Osteocyte (in vitro differentiated cells): ENCODE measurements around the gene MPDU1. TPM values are rescaled to one million over a fixed set of nuclear protein-coding genes. Genes with fewer than 3 reads are reported as not detected.

Experiments
- DNase-seq: peaks from one replicate; pipeline ENCODE4 v3.0.0; 2021; ENCODE audit warnings: mixed read lengths; ENCODE audit not compliant: unreplicated experiment; ENCODE audit errors: extremely low spot score
- H3K27ac Mint-ChIP-seq: one replicate; pipeline ENCODE4 v1.8.0; 2021; ENCODE audit warnings: mild to moderate bottlenecking, mixed read lengths; ENCODE audit not compliant: unreplicated experiment
- H3K27me3 Mint-ChIP-seq: one replicate; pipeline ENCODE4 v1.8.0; 2021; ENCODE audit warnings: mixed read lengths; ENCODE audit not compliant: unreplicated experiment
- H3K36me3 Mint-ChIP-seq: one replicate; pipeline ENCODE4 v1.8.0; 2021; ENCODE audit warnings: mixed read lengths; ENCODE audit not compliant: unreplicated experiment
- H3K4me1 Mint-ChIP-seq: one replicate; pipeline ENCODE4 v1.8.0; 2021; ENCODE audit warnings: mixed read lengths; ENCODE audit not compliant: unreplicated experiment
- H3K4me3 Mint-ChIP-seq: one replicate; pipeline ENCODE4 v1.8.0; 2021; ENCODE audit warnings: mild to moderate bottlenecking, moderate library complexity, mixed read lengths; ENCODE audit not compliant: unreplicated experiment
- H3K9me3 Mint-ChIP-seq: one replicate; pipeline ENCODE4 v1.8.0; 2021; ENCODE audit warnings: mixed read lengths; ENCODE audit not compliant: unreplicated experiment
- total RNA-seq: library from RNA; stranded (reverse); gene quantifications from 2 replicates; pipeline ENCODE4 v1.2.1, GENCODE V29; 2021
- TF ChIP-seq, protein P1 (sequence below): fragments of 200-600 bp; sonication (generic); IDR thresholded peaks from 2 replicates; pipeline ENCODE4 v1.5.0; 2021; ENCODE audit warnings: antibody characterized with exemption, mild to moderate bottlenecking, moderate library complexity

Gene MPDU1
- total RNA-seq, 1 donor from 2014 or later: 42.2 TPM

DNA sequence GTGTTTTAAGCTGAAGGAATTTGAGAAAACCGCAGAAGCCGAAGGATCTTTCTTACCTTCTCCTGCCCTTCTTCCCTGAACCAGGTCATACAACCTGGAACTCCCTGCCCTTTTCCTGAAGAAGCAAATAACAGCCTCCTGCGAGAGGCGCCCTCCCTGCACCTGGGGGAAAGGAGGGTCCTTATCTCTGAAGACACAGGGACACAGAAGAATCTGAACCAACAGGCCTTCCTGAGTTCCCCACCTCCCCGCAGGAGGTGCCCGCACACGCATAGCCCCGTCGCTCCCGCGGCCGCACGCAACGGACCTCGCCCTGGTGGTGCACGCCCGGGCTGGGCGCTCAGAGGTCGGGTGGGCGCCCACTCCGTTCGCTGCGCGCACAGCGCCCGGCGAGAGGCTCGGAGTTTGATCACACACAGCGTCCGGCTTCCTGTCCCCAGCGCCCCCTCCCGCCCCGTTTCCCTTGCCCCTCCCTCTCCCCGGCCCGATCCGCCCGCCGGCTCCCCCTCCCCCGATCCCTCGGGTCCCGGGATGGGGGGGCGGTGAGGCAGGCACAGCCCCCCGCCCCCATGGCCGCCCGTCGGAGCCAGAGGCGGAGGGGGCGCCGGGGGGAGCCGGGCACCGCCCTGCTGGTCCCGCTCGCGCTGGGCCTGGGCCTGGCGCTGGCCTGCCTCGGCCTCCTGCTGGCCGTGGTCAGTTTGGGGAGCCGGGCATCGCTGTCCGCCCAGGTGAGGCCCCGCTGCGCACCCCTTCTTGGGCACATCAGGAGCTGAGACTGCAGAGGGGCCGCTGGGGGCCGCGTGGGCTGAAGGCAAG, 34.9 kb upstream of the MPDU1 start, which contains the start of gene TNFSF12:
Gene TNFSF12, plus strand, starts transcription at position 474 of the 816 bp plus-strand sequence. Its CDS starts 96 bp downstream, at position 570.
- peak within 1 kb of the TSS; percentile 68 for H3K4me3 Mint-ChIP-seq
- TF ChIP-seq, protein P1, sequence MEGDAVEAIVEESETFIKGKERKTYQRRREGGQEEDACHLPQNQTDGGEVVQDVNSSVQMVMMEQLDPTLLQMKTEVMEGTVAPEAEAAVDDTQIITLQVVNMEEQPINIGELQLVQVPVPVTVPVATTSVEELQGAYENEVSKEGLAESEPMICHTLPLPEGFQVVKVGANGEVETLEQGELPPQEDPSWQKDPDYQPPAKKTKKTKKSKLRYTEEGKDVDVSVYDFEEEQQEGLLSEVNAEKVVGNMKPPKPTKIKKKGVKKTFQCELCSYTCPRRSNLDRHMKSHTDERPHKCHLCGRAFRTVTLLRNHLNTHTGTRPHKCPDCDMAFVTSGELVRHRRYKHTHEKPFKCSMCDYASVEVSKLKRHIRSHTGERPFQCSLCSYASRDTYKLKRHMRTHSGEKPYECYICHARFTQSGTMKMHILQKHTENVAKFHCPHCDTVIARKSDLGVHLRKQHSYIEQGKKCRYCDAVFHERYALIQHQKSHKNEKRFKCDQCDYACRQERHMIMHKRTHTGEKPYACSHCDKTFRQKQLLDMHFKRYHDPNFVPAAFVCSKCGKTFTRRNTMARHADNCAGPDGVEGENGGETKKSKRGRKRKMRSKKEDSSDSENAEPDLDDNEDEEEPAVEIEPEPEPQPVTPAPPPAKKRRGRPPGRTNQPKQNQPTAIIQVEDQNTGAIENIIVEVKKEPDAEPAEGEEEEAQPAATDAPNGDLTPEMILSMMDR: peak; percentile 27
- peaks cover 2% of the 10 kb centered on the region for H3K27me3 Mint-ChIP-seq
- H3K36me3 Mint-ChIP-seq: no peaks in the 10 kb centered on the region
- H3K4me1 Mint-ChIP-seq: peaks cover 14% of the 10 kb centered on the region
- no peaks in the 10 kb centered on the region for H3K9me3 Mint-ChIP-seq
- no peak for DNase-seq
- peak within 1 kb of the TSS; percentile 42 for H3K27ac Mint-ChIP-seq

DNA sequence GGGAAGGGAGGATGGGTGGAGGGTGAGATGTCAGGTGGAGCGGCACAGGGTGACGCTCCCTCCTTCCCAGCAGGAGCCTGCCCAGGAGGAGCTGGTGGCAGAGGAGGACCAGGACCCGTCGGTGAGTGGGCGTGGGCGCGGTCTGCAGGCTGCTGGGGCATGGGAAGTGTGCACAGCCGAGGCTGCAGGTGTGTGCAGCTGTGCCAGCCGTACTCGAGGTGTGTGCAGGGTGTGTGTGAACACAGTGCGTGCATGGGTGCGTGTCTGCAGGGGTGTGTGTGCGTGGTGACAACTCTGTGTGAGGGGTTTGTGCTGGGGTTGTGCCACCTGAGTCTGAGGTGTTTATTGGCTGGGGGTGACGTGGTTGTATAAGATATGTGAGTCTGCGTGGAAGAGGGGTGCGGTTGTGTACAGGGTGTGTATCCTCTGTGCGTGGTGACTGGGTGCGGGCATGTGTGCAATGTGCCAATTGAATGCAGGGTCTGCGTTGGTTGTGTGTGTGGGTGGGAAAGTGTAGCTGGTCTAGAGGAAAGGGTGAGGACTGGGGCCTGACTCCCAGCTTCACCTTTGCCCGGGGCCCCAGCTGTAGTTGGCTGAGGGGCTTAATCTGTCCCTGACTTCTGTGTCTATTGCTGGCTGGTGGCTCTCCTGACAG, 34.1 kb upstream of the MPDU1 start:
- H3K4me3 Mint-ChIP-seq: peak overlapping the region; percentile 66
- H3K27me3 Mint-ChIP-seq: no peaks in the 10 kb centered on the region
- DNase-seq: no peak
- peaks cover 14% of the 10 kb centered on the region for H3K4me1 Mint-ChIP-seq
- no peaks in the 10 kb centered on the region for H3K9me3 Mint-ChIP-seq
- TF ChIP-seq, protein P1: no peak
- no peaks in the 10 kb centered on the region for H3K36me3 Mint-ChIP-seq
- peak overlapping the region; percentile 42 for H3K27ac Mint-ChIP-seq

DNA sequence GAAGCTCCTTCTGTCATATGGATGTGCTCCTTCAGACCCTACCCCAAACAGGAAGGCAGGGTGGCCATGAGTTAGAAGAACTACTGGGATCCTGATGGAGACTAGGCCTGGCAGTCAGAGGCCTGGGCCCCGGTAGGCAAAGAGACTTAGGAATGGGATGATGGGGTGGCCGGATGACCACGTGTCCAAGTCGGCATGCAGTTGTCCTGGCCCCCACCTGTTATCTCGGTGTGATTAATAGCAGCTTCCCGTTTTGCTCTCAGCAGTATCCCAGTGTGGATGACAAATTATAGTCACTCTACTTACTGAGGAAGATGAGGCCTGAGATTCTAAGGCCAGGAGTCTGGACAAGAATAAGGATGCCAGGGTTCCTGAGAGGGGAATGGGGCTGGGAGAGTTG, 33.3 kb upstream of the MPDU1 start:
- no peak for DNase-seq
- Mint-ChIP-seq H3K9me3 (no peaks in the 10 kb centered on the region), H3K4me1 (peaks cover 14% of the 10 kb centered on the region), H3K27ac (peak overlapping the region; percentile 42), H3K36me3 (no peaks in the 10 kb centered on the region), H3K27me3 (no peaks in the 10 kb centered on the region), H3K4me3 (no peak overlapping the region)
- TF ChIP-seq, protein P1: no peak

DNA sequence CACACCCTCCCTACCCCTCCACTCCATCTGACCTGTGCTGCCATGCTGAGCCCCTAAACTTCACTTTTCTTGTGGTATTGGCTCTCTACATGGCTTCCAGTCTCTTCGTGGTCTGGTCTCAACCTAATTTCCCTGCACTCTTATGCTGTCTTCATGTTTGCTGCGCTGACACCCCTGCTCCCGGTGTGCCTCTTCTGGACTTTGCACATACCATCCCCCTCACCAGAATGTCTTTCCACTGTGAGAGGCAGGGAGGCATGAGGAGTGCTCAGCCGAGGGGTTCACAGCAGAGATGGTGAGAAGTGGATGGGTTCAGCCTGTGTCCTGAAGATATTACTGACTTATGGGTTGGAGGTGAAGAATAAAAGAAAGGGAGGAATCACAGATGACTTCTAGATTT, 32.3 kb upstream of the MPDU1 start:
- Mint-ChIP-seq H3K27me3 (no peaks in the 10 kb centered on the region), H3K4me1 (peaks cover 14% of the 10 kb centered on the region), H3K27ac (no peak overlapping the region), H3K36me3 (no peaks in the 10 kb centered on the region), H3K4me3 (no peak overlapping the region), H3K9me3 (no peaks in the 10 kb centered on the region)
- no peak for DNase-seq
- TF ChIP-seq, protein P1: no peak

DNA sequence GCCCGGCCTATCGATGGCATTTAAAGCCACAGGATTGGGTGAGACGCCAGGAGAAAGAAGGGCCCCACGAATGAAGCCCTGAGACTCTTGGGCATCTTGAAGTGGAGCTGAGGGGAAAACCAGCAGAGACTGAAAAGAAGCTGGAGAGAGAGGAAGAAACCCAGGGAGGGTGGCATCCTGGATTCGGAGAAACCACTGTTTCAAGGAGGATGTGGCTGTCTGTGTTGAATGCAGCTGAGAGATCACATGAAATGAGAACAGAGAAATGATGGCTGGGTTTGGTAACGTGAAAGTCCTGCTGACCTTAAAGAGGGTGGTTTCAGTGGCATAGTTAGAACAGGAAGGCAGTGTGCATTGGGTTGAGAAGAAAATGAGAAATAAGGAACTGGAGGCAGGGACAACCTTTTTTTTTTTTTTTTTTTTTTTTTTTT, 31.0 kb upstream of the MPDU1 start:
- H3K4me1 Mint-ChIP-seq: peaks cover 14% of the 10 kb centered on the region
- H3K4me3 Mint-ChIP-seq: no peak overlapping the region
- no peak overlapping the region for H3K27ac Mint-ChIP-seq
- no peaks in the 10 kb centered on the region for H3K27me3 Mint-ChIP-seq
- H3K36me3 Mint-ChIP-seq: no peaks in the 10 kb centered on the region
- no peak for DNase-seq
- TF ChIP-seq, protein P1: no peak
- H3K9me3 Mint-ChIP-seq: no peaks in the 10 kb centered on the region
